Measurements from ENCODE around the gene FAM20B.
A peak's percentile ranks its signal among the peaks of the same experiment; 100 is the strongest.

FAM20B gene

DNA sequence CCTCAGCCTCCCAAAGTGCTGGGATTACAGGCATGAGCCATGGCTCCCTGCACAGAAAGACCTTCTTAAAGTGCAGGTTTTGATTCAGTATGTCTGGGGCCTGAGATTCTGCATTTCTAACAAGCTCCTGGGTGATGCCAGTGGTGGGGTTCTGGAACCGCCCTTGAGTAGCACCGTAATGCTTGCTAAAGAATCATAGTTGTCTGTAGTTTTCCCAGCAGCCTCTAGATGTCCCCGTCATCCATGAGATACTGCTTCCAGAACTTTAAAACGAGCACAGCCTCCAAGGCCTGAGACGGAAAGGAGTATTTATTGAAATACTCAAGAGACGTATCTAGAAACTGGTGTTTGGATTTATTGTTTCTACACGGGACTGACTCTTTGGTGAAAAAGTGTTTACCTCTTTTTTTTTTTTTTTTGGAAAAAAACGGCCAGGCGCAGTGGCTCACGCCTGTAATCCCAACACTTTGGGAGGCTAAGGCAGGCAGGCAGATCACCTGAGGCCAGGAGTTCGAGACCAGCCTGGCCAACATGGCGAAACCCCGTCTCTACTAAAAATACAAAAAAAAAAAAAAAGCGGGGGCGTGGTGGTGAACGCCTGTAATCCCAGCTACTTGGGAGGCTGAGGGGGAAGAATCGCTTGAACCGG is 53.5 kb downstream of the FAM20B start:
- TF ChIP-seq, protein P1, sequence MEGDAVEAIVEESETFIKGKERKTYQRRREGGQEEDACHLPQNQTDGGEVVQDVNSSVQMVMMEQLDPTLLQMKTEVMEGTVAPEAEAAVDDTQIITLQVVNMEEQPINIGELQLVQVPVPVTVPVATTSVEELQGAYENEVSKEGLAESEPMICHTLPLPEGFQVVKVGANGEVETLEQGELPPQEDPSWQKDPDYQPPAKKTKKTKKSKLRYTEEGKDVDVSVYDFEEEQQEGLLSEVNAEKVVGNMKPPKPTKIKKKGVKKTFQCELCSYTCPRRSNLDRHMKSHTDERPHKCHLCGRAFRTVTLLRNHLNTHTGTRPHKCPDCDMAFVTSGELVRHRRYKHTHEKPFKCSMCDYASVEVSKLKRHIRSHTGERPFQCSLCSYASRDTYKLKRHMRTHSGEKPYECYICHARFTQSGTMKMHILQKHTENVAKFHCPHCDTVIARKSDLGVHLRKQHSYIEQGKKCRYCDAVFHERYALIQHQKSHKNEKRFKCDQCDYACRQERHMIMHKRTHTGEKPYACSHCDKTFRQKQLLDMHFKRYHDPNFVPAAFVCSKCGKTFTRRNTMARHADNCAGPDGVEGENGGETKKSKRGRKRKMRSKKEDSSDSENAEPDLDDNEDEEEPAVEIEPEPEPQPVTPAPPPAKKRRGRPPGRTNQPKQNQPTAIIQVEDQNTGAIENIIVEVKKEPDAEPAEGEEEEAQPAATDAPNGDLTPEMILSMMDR (IDR thresholded peaks at IDR 0.05; ENCODE audit: low read depth, low read length) = peak; percentile 76
- peak; percentile 46 for DNase-seq (ENCODE audit: extremely low read depth, low read depth)

DNA sequence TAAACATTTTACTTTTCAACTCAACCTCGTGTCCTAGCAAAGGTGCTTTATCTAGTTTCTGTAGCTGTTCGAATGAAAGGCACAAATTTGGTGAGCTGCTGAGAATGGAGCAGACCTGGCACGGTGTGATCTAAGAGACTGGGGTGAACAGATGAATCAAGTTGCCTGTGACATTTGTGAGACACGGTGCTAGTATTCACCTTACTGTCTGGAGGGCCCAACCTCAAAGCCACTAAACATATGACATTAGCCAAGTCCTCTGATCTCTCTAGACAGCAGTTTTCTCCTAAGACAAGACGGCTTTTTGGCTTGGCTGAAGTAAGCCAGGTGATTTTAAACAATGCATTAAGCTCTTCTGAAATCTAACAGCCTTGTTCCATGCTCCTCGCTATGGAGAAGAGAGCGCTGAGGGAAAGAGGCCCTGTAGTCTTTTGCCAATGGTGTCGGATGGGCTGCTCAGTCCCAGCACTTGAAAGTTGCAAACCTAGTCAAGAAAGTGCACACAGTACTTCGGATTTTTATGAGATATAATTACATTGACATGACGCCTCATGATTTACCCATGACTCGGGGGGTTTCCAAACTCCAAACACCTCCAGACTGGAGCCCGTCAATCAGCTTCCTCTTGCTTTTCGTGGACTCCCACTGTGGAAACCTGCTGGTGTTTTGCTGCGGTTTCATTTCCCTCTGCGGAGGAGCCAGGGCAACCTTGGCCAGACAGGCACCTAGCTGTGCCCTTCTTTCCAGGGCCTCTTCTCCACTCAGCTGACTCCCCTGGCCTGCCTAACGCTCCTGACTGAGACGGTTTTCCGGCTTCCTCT is 55.4 kb downstream of the FAM20B start:
- TF ChIP-seq, protein P1 (IDR thresholded peaks at IDR 0.05; ENCODE audit: low read depth, low read length) = no peak
- no peak for DNase-seq (ENCODE audit: extremely low read depth, low read depth)

DNA sequence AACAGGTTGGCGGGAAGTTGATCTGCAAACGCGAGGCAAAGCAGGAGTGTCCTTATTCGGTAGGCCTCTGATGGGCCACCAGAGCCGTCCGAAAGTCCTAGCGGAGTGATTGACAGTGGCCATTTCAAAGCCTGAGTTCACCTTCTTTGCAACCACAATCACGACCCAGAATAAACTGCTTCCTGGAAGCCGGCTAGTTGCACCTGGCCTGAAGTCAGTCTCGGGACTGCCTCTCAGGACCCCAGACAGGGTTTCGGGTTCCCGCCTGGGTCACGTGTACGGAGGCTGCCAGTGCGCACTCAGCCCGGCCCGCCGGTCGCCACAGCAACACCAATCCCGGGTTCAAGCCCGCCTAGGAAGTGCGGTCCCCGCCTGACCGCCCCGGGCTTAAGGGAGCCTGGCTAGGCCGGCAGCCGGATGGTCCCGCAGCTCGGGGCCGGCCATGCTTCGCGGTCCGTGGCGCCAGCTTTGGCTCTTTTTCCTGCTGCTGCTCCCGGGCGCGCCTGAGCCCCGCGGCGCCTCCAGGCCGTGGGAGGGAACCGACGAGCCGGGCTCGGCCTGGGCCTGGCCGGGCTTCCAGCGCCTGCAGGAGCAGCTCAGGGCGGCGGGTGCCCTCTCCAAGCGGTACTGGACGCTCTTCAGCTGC is 56.1 kb downstream of the FAM20B start, which contains the start of gene TOR3A:
TSS of gene TOR3A (plus strand) at position 384 of the 646 bp plus-strand sequence. CDS start at position 443, 59 bp downstream.
- TF ChIP-seq, protein P1 (IDR thresholded peaks at IDR 0.05; ENCODE audit: low read depth, low read length) = no peak
- DNase-seq (ENCODE audit: extremely low read depth, low read depth) = peak; percentile 60

DNA sequence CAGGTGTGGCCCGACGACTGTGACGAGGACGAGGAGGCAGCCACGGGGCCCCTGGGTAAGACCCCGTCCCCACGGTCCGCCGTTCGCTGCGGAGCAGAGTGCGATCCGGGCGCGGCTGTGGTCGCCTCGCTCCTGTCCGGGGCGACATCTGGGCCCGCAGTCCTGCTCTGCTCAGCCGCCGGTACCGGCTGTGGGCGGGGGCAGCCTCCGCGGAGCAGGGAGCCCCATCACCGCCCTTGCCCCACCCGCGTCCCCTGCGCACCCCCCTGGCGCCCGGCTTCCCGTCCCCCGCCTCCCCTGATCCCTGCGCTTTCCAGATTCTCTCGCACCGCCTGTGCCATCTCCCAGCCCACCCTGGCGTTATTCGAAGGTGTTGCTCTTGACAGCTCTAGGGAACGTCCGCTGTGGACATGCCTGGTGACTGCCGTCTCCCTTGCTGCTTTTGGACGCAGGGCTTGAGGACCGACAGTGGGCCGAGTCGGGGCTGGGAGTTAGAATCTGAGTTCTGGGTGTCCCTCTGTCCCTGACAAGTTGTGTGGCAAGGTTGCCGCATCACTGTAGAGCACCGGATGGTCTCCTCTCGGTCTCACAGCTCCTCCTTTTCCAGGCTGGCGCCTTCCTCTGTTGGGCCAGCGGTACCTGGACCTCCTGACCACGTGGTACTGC is 56.8 kb downstream of the FAM20B start:
- DNase-seq (ENCODE audit: extremely low read depth, low read depth) = no peak
- TF ChIP-seq, protein P1 (IDR thresholded peaks at IDR 0.05; ENCODE audit: low read depth, low read length) = no peak

DNA sequence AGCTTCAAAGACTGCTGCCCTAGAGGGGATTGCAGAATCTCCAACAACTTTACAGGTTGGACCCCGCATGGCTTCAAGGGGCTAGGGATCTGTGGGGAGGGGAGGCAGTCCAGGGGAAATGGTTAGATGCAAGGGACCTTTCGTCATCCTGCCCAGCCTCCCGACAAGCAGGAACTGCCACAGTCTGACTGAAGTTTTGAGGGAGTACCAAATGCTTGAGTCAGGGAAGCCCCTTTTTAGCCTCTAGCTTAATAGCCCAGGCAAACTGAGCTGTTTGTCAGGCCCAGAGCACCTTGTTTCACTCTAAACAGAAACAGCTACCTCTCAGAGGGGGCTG is 57.3 kb downstream of the FAM20B start:
- DNase-seq (ENCODE audit: extremely low read depth, low read depth) = no peak
- TF ChIP-seq, protein P1 (IDR thresholded peaks at IDR 0.05; ENCODE audit: low read depth, low read length) = no peak

DNA sequence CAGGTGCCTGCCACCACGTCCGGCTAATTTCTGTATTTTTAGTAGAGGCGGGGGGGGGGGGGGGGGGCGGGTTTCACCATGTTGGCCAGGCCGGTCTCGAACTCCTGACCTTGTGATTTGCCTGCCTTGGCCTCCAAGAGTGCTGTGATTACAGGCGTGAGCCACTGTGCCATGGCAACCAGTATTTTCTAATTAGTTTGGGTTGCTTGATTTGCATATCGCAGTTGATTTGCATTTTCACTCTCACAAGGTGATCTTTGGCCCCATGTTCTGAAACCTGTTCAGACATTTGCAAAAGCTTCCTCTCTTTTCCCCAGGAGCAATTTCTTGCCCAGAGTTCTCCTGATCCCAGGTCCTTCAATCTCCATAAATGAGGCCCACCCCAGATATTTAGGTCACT is 57.8 kb downstream of the FAM20B start:
- no peak for DNase-seq (ENCODE audit: extremely low read depth, low read depth)
- TF ChIP-seq, protein P1 (IDR thresholded peaks at IDR 0.05; ENCODE audit: low read depth, low read length) = no peak
